Measurements from ENCODE around the gene OGFOD2. TPM values are rescaled to one million over a fixed set of nuclear protein-coding genes. Genes with fewer than 3 reads are reported as not detected.
A peak's percentile ranks its signal among the peaks of the same experiment; 100 is the strongest.

Gene OGFOD2
- total and polyA plus RNA-seq, 8 donors = 14.2 to 20.8 (median 17.5) TPM

GRCh38 chr12:122946690-122947341, 28.2 kb upstream of the OGFOD2 start:
- H3K36me3 ChIP-seq = no peaks in the 10 kb centered on the region
- peaks cover 0 to 60% of the 10 kb centered on the region in 2 donors for H3K4me1 ChIP-seq
- no peaks in the 10 kb centered on the region for H3K27me3 ChIP-seq
- TF ChIP-seq CTCF (IDR thresholded peaks at IDR 0.05) = peak in 1 of 2 donors; percentile 36
- ATAC-seq (peak; percentile 87), DNase-seq (peak in 2 of 4 donors; percentile 94)
- peak overlapping the region; percentile 56 to 80 for H3K27ac ChIP-seq
- H3K9me3 ChIP-seq = no peaks in the 10 kb centered on the region
- H3K4me3 ChIP-seq = no peak overlapping the region
- intact Hi-C loops (cut with DNase I) = no loop called here

- H3K4me3 ChIP-seq = no peak overlapping the region
- no peaks in the 10 kb centered on the region for H3K27me3 ChIP-seq
- no peak for TF ChIP-seq CTCF (IDR thresholded peaks at IDR 0.05)
- H3K4me1 ChIP-seq = peaks cover 0 to 54% of the 10 kb centered on the region in 2 donors
- peak overlapping the region; percentile 56 to 80 for H3K27ac ChIP-seq
- no peaks in the 10 kb centered on the region for H3K36me3 ChIP-seq
- H3K9me3 ChIP-seq = no peaks in the 10 kb centered on the region
- DNase-seq (peak in 2 of 4 donors; percentile 67 to 82), ATAC-seq (peak; percentile 17)
- intact Hi-C loops (cut with DNase I) = no loop called here
Observed at GRCh38 chr12:122947352-122947792, 27.7 kb upstream of the OGFOD2 start.

GRCh38 chr12:122948605-122949004, 26.4 kb upstream of the OGFOD2 start:
- DNase-seq (peak in 1 of 4 donors; percentile 39), ATAC-seq (no peak)
- Histone ChIP-seq H3K4me3 (no peak overlapping the region), H3K36me3 (no peaks in the 10 kb centered on the region), H3K4me1 (peaks cover 0 to 43% of the 10 kb centered on the region in 2 donors), H3K27ac (no peak overlapping the region), H3K9me3 (no peaks in the 10 kb centered on the region), H3K27me3 (no peaks in the 10 kb centered on the region)
- intact Hi-C loops (cut with DNase I) = no loop called here
- TF ChIP-seq CTCF (IDR thresholded peaks at IDR 0.05) = no peak

- TF ChIP-seq CTCF (IDR thresholded peaks at IDR 0.05) = no peak
Observed at GRCh38 chr12:122949405-122949804, 25.6 kb upstream of the OGFOD2 start.

GRCh38 chr12:122949816-122950675, 25.0 kb upstream of the OGFOD2 start:
- H3K27me3 ChIP-seq = no peaks in the 10 kb centered on the region
- no peaks in the 10 kb centered on the region for H3K36me3 ChIP-seq
- TF ChIP-seq CTCF (IDR thresholded peaks at IDR 0.05) = no peak
- intact Hi-C loops (cut with DNase I) = loop anchor here (5.0 kb wide), 2 partner anchors 93 to 158 kb away; no protein-coding TSS in a partner anchor
- H3K9me3 ChIP-seq = no peaks in the 10 kb centered on the region
- no peak for ATAC-seq
- H3K4me3 ChIP-seq = no peak overlapping the region
- DNase-seq = peak in 1 of 4 donors; percentile 56
- no peak overlapping the region for H3K27ac ChIP-seq
- H3K4me1 ChIP-seq = peaks cover 0 to 29% of the 10 kb centered on the region in 2 donors

More at GRCh38 chr12:122949405-122949804, 25.6 kb upstream of the OGFOD2 start:
- intact Hi-C loops (cut with DNase I) = no loop called here
- H3K27ac ChIP-seq = no peak overlapping the region
- no peak overlapping the region for H3K4me3 ChIP-seq
- peaks cover 0 to 35% of the 10 kb centered on the region in 2 donors for H3K4me1 ChIP-seq
- no peaks in the 10 kb centered on the region for H3K9me3 ChIP-seq
- DNase-seq (peak in 1 of 4 donors; percentile 59), ATAC-seq (no peak)
- no peaks in the 10 kb centered on the region for H3K36me3 ChIP-seq
- H3K27me3 ChIP-seq = no peaks in the 10 kb centered on the region

Data from left lung (tissue), 10 donors.